Keratinocyte (primary cell): ENCODE measurements around the gene DCTN3.

Source experiments
- EZH2 ChIP-seq: IDR thresholded peaks from one replicate; pipeline ENCODE4 v1.6.1; 2012; ENCODE audit warnings: inconsistent platforms, mild to moderate bottlenecking, low read length, moderate library complexity
- TF ChIP-seq, protein P1 (sequence below), 3 experiments: IDR thresholded peaks in 1 of 3; conservative IDR thresholded peaks in 1 of 3; optimal IDR thresholded peaks in 1 of 3; 2 replicates in 2 of 3; 3 replicates in 1 of 3; pipeline versions ENCODE3 to v1.5.1; 2011; ENCODE audit warnings: low read length in 3 of 3, mild to moderate bottlenecking in 3 of 3, moderate library complexity in 2 of 3, control low read depth in 1 of 3, inconsistent platforms in 1 of 3; ENCODE audit not compliant: insufficient read depth in 2 of 3; ENCODE audit errors: extremely low read depth in 1 of 3

DNA sequence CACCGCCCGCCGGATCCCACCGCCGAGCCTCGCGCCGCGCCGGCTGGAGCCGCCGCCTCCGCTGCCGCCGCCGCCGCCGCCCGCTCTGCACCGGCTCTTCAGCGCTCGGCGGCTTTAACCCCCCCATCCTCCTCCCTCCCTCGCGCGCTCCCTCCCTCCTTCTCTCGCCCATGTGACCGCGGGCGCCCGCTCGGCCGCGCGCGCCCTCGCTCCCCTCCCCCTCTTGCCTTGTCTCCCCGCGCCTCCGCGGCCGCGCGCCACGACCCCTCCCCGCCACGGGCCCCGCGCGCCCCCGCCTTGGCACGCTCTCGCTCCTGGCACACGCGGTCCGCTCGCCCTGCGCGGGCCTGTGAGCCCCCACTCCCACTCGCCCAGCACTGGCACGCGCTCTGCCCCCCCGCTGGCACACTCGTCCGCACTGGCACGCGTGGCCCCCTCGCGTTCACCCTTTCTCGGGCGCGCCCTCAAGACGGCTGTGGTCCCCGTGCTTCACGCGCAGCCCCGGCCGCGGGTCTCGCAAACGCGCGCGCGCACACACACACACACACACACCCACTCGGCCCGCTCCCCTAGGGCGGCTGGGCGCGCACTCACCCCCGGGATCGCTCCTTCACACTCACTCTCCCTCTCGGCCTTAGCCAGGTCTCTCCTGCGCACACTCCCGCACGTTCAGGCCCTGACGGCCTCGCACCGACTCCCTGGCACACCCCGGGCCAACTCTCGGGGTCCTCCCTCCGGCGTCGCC is 30.5 kb downstream of the DCTN3 start, which contains the start of gene CNTFR:
- TF ChIP-seq, protein P1, sequence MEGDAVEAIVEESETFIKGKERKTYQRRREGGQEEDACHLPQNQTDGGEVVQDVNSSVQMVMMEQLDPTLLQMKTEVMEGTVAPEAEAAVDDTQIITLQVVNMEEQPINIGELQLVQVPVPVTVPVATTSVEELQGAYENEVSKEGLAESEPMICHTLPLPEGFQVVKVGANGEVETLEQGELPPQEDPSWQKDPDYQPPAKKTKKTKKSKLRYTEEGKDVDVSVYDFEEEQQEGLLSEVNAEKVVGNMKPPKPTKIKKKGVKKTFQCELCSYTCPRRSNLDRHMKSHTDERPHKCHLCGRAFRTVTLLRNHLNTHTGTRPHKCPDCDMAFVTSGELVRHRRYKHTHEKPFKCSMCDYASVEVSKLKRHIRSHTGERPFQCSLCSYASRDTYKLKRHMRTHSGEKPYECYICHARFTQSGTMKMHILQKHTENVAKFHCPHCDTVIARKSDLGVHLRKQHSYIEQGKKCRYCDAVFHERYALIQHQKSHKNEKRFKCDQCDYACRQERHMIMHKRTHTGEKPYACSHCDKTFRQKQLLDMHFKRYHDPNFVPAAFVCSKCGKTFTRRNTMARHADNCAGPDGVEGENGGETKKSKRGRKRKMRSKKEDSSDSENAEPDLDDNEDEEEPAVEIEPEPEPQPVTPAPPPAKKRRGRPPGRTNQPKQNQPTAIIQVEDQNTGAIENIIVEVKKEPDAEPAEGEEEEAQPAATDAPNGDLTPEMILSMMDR (optimal IDR thresholded peaks at IDR 0.05 in 1 of 3, IDR thresholded peaks at IDR 0.05 in 1 of 3, conservative IDR thresholded peaks at IDR 0.05 in 1 of 3; ENCODE audit: extremely low read depth in 1 of 3, insufficient read depth in 2 of 3, low read length in 3 of 3), result no peak
- TF ChIP-seq EZH2, result peak; percentile 78
